Parathyroid adenoma (tissue), 2 donors: ENCODE data around the gene CD7.
"Not testable (repeated sequence)": the region's sequence is repeated elsewhere in the genome, so short reads cannot be mapped to it uniquely, and the experiment has no call there.

Experiments
- H2AFZ ChIP-seq: fragments of 300-600 bp; sonication (generic); one replicate; pipeline ENCODE4 v1.7.0; 2017; ENCODE audit warnings: antibody characterized with exemption, mild to moderate bottlenecking
- H3K27ac ChIP-seq: fragments of 300-600 bp; sonication (generic); one replicate; pipeline ENCODE4 v1.7.0; 2017
- H3K27me3 ChIP-seq: fragments of 300-600 bp; sonication (generic); one replicate; pipeline ENCODE4 v1.7.0; 2017; ENCODE audit warnings: low read length; ENCODE audit not compliant: control insufficient read depth, insufficient read depth
- H3K36me3 ChIP-seq: fragments of 300-600 bp; sonication (generic); one replicate; pipeline ENCODE4 v1.7.0; 2017; ENCODE audit warnings: low read length; ENCODE audit not compliant: control insufficient read depth, insufficient read depth
- H3K4me1 ChIP-seq: fragments of 300-600 bp; sonication (generic); one replicate; pipeline ENCODE4 v1.7.0; 2017; ENCODE audit warnings: control low read depth
- H3K4me2 ChIP-seq: fragments of 300-600 bp; sonication (generic); one replicate; pipeline ENCODE4 v1.7.0; 2017; ENCODE audit warnings: low read length
- H3K4me3 ChIP-seq: fragments of 300-600 bp; sonication (generic); one replicate; pipeline ENCODE4 v1.7.0; 2017; ENCODE audit warnings: low read depth, low read length
- H3K79me2 ChIP-seq: fragments of 300-600 bp; sonication (generic); one replicate; pipeline ENCODE4 v1.7.0; 2017; ENCODE audit warnings: control low read depth
- H3K9ac ChIP-seq: fragments of 300-600 bp; sonication (generic); one replicate; pipeline ENCODE4 v1.7.0; 2017; ENCODE audit warnings: mild to moderate bottlenecking
- H3K9me3 ChIP-seq: fragments of 300-600 bp; sonication (generic); one replicate; pipeline ENCODE4 v1.7.0; 2017; ENCODE audit warnings: low read length; ENCODE audit not compliant: control insufficient read depth
- CTCF ChIP-seq: fragments of 300-600 bp; sonication (generic); IDR thresholded peaks from one replicate; pipeline ENCODE4 v1.7.0; 2017; ENCODE audit warnings: antibody characterized with exemption, mild to moderate bottlenecking
- donor health status: primary hyperparathyroidism.

CD7 gene

DNA sequence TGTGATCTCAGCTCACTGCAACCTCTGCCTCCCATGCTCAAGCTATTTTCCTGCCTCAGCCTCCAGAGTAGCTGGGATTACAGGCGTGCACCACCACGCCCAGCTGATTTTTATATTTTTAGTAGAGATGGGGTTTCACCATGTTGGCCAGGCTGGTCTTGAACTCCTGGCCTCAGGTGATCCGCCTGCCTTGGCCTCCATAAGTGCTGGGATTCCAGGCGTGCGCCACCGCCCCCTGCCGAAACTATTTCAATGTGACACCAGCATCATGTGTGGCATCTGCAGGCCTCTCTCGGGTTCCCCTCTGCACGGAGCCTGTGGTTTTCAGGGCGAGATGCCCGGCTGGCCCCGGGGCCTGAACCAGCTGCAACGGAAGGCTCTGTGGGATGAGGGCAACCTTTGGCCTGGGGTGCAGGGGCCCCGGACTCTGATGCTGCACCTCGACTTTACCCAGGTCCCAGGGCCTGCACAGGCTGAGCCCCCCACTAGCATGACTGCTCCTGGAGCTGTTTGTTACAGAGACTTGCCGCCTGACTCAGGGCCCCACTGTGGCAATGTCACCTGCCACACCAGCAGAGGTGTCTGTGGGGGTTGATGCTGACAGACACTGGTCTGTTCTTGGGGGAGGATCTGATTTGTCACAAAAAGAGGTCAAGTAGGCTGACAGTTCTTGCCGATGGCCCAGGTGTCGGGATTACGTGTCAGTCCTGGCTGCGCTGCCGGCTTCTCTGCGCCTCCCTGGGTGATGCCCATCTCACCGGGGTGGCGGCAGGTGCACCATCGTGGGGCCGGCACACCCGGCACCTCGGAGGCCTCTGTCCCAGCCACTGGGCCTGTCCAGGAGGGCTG, 33.0 kb upstream of the CD7 start:
- no peaks in the 10 kb centered on the region for H3K36me3 ChIP-seq
- H2AFZ ChIP-seq: no peak overlapping the region
- H3K4me3 ChIP-seq: no peak overlapping the region
- H3K79me2 ChIP-seq: no peaks in the 10 kb centered on the region
- H3K27ac ChIP-seq: no peak overlapping the region
- no peaks in the 10 kb centered on the region for H3K4me1 ChIP-seq
- no peak for TF ChIP-seq CTCF
- H3K9ac ChIP-seq: no peak overlapping the region
- no peak overlapping the region for H3K4me2 ChIP-seq
- H3K9me3 ChIP-seq: no peaks in the 10 kb centered on the region
- no peaks in the 10 kb centered on the region for H3K27me3 ChIP-seq

- H3K79me2 ChIP-seq: no peaks in the 10 kb centered on the region
- no peak overlapping the region for H3K4me3 ChIP-seq
- no peaks in the 10 kb centered on the region for H3K27me3 ChIP-seq
- no peaks in the 10 kb centered on the region for H3K9me3 ChIP-seq
- TF ChIP-seq CTCF: no peak
- no peaks in the 10 kb centered on the region for H3K4me1 ChIP-seq
- no peak overlapping the region for H2AFZ ChIP-seq
- H3K36me3 ChIP-seq: no peaks in the 10 kb centered on the region
- no peak overlapping the region for H3K4me2 ChIP-seq
- H3K27ac ChIP-seq: no peak overlapping the region
- no peak overlapping the region for H3K9ac ChIP-seq
Measured at GRCh38 chr17:82349287-82349701, 31.9 kb upstream of the CD7 start.

- no peaks in the 10 kb centered on the region for H3K27me3 ChIP-seq
- H3K9me3 ChIP-seq: no peaks in the 10 kb centered on the region
- no peak for TF ChIP-seq CTCF
- H3K27ac ChIP-seq: no peak overlapping the region
- no peak overlapping the region for H3K4me2 ChIP-seq
- no peak overlapping the region for H3K4me3 ChIP-seq
- no peak overlapping the region for H3K9ac ChIP-seq
- no peaks in the 10 kb centered on the region for H3K36me3 ChIP-seq
- H2AFZ ChIP-seq: no peak overlapping the region
- H3K4me1 ChIP-seq: no peaks in the 10 kb centered on the region
- H3K79me2 ChIP-seq: no peaks in the 10 kb centered on the region
Measured at GRCh38 chr17:82348866-82349265, 31.5 kb upstream of the CD7 start.

GRCh38 chr17:82348434-82348833, 31.0 kb upstream of the CD7 start:
- H3K27me3 ChIP-seq: no peaks in the 10 kb centered on the region
- H3K9ac ChIP-seq: no peak overlapping the region
- H3K4me1 ChIP-seq: no peaks in the 10 kb centered on the region
- H3K4me3 ChIP-seq: no peak overlapping the region
- no peaks in the 10 kb centered on the region for H3K79me2 ChIP-seq
- TF ChIP-seq CTCF: no peak
- H3K27ac ChIP-seq: no peak overlapping the region
- H3K9me3 ChIP-seq: no peaks in the 10 kb centered on the region
- no peaks in the 10 kb centered on the region for H3K36me3 ChIP-seq
- H2AFZ ChIP-seq: no peak overlapping the region
- no peak overlapping the region for H3K4me2 ChIP-seq

DNA sequence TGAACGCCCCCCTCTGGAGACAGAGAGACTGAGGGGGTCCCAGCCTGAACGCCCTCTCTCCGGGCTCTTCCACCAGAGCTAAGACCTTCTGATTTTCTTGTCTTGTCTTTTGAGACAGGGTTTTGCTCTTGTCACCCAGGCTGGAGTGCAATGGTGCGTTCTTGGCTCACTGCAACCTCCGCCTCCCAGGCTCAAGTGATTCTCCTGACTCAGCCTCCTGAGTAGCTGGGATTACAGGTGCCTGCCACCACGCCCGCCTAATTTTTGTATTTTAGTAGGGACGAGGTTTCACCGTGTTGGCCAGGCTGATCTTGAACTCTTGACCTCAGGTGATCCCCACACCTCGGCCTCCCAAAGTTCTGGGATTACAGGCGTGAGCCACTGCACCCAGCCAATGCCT, 30.6 kb upstream of the CD7 start:
- not testable (repeated sequence) for H3K4me2 ChIP-seq, H3K4me1 ChIP-seq, H3K79me2 ChIP-seq, H3K9me3 ChIP-seq, H2AFZ ChIP-seq, H3K27ac ChIP-seq, H3K9ac ChIP-seq, H3K36me3 ChIP-seq, H3K4me3 ChIP-seq, H3K27me3 ChIP-seq
